Measurements from ENCODE around the gene SSR4.
"Not testable (repeated sequence)": the region's sequence is repeated elsewhere in the genome, so short reads cannot be mapped to it uniquely, and the experiment has no call there.

The SSR4 gene
- 66.8 to 84.4 reads per million in 2 donors for total RNA-seq

GRCh38 chrX:153794018-153794896 is at the start of gene SSR4, which contains the start of gene IDH3G:
SSR4 (plus strand) TSS chrX:153794668; CDS start chrX:153794688, 20 bp downstream.
IDH3G (minus strand) TSS chrX:153794375; CDS start chrX:153794326, 49 bp downstream.
- peak; percentile 86 for DNase-seq

GRCh38 chrX:153745067-153745433 is 49.4 kb upstream of the SSR4 start:
- DNase-seq: not testable (repeated sequence)

- no peak for DNase-seq
These were observed 48.1 kb upstream of the SSR4 start for GRCh38 chrX:153746359-153746758.

GRCh38 chrX:153746991-153747390 is 47.5 kb upstream of the SSR4 start:
- not testable (repeated sequence) for DNase-seq

GRCh38 chrX:153749017-153749416 is 45.5 kb upstream of the SSR4 start:
- DNase-seq: not testable (repeated sequence)

- no peak for DNase-seq
These were observed 44.2 kb upstream of the SSR4 start for GRCh38 chrX:153750127-153750774.

GRCh38 chrX:153755136-153755535 is 39.3 kb upstream of the SSR4 start:
- DNase-seq: no peak

- no peak for DNase-seq
These were observed 32.6 kb upstream of the SSR4 start for GRCh38 chrX:153761863-153762262.

- DNase-seq: no peak
These were observed 31.8 kb upstream of the SSR4 start for GRCh38 chrX:153762626-153763173.

- no peak for DNase-seq
These were observed 31.1 kb upstream of the SSR4 start for GRCh38 chrX:153763298-153763932.

GRCh38 chrX:153763989-153764755 is 30.3 kb upstream of the SSR4 start, which contains the start of gene PLXNB3:
PLXNB3 (plus strand) TSS chrX:153764249; CDS start chrX:153765536, 1,287 bp downstream.
- peak; percentile 55 for DNase-seq

- no peak for DNase-seq
These were observed 29.7 kb upstream of the SSR4 start for GRCh38 chrX:153764786-153765137.

- DNase-seq: no peak
These were observed 29.1 kb upstream of the SSR4 start for GRCh38 chrX:153765138-153766079.

- no peak for DNase-seq
These were observed 28.2 kb upstream of the SSR4 start for GRCh38 chrX:153766098-153766817.

- no peak for DNase-seq
These were observed 27.4 kb upstream of the SSR4 start for GRCh38 chrX:153766871-153767673.

GRCh38 chrX:153767674-153768055 is 26.8 kb upstream of the SSR4 start:
- no peak for DNase-seq

GRCh38 chrX:153768311-153769157 is 25.9 kb upstream of the SSR4 start:
- no peak for DNase-seq

- DNase-seq: no peak
These were observed 25.2 kb upstream of the SSR4 start for GRCh38 chrX:153769158-153769864.
